Measurements from ENCODE around the gene GIMAP4. TPM values are rescaled to one million over a fixed set of nuclear protein-coding genes. Genes with fewer than 3 reads are reported as not detected.
"Not testable (repeated sequence)": the region's sequence is repeated elsewhere in the genome, so short reads cannot be mapped to it uniquely, and the experiment has no call there.

GIMAP4 gene
- total RNA-seq, 2 donors from 2014 or later: 202 to 336 TPM

GRCh38 chr7:150613880-150614279 lies 46.7 kb downstream of the GIMAP4 start:
- H3K36me3 Mint-ChIP-seq: peaks cover 24 to 66% of the 10 kb centered on the region in 2 donors
- ATAC-seq (no peak), DNase-seq (ENCODE audit: low spot score in 2 of 2) (no peak)
- peak overlapping the region; percentile 9 to 80 for H3K27ac Mint-ChIP-seq
- H3K9me3 Mint-ChIP-seq: peaks cover 25 to 28% of the 10 kb centered on the region in 2 donors

GRCh38 chr7:150614426-150614825 lies 47.2 kb downstream of the GIMAP4 start:
- not testable (repeated sequence) for ATAC-seq; DNase-seq (ENCODE audit: low spot score in 2 of 2)
- Mint-ChIP-seq H3K27ac (peak overlapping the region; percentile 80 to 92), H3K9me3 (peaks cover 25 to 28% of the 10 kb centered on the region in 2 donors), H3K36me3 (peaks cover 24 to 66% of the 10 kb centered on the region in 2 donors)

GRCh38 chr7:150615221-150615755 lies 48.1 kb downstream of the GIMAP4 start:
- H3K27ac Mint-ChIP-seq: peak overlapping the region; percentile 80 to 92
- peaks cover 24 to 58% of the 10 kb centered on the region in 2 donors for H3K36me3 Mint-ChIP-seq
- peaks cover 25 to 29% of the 10 kb centered on the region in 2 donors for H3K9me3 Mint-ChIP-seq
- not testable (repeated sequence) for DNase-seq (ENCODE audit: low spot score in 2 of 2); ATAC-seq

GRCh38 chr7:150620061-150620460 lies 52.9 kb downstream of the GIMAP4 start:
- H3K27ac Mint-ChIP-seq: peak overlapping the region; percentile 69 to 97
- ATAC-seq (no peak), DNase-seq (ENCODE audit: low spot score in 2 of 2) (no peak)
- H3K36me3 Mint-ChIP-seq: peaks cover 13 to 41% of the 10 kb centered on the region in 2 donors
- peaks cover 10 to 15% of the 10 kb centered on the region in 2 donors for H3K9me3 Mint-ChIP-seq

- Mint-ChIP-seq H3K9me3 (peaks cover 10 to 15% of the 10 kb centered on the region in 2 donors), H3K27ac (peak overlapping the region; percentile 69 to 97), H3K36me3 (peaks cover 20 to 47% of the 10 kb centered on the region in 2 donors)
- peak; percentile 67 to 84 for ATAC-seq
- no peak for DNase-seq (ENCODE audit: low spot score in 2 of 2)
Observed at GRCh38 chr7:150620617-150621371, 53.6 kb downstream of the GIMAP4 start.

- Mint-ChIP-seq H3K27ac (peak overlapping the region; percentile 69 to 97), H3K9me3 (peaks cover 10 to 15% of the 10 kb centered on the region in 2 donors), H3K36me3 (peaks cover 21 to 53% of the 10 kb centered on the region in 2 donors)
- ATAC-seq (peak; percentile 73 to 83), DNase-seq (ENCODE audit: low spot score in 2 of 2) (peak in 1 of 2 donors; percentile 34)
Observed at GRCh38 chr7:150621376-150621775, 54.2 kb downstream of the GIMAP4 start.

Other genes with a start within 250 kb of the GIMAP4 start
- gene LRRC61, start 244.0 kb upstream of the GIMAP4 start, total RNA-seq: 10 to 100 TPM; 10.8 to 22.3 TPM
- gene ACTR3C, start 243.8 kb upstream of the GIMAP4 start, total RNA-seq: 1 to 10 TPM; 2.3 to 5.8 TPM
- gene RARRES2, start 225.8 kb upstream of the GIMAP4 start, total RNA-seq: under 1 TPM in 1 of 2 donors, not detected in 1; 0.12 TPM
- 10 to 100 TPM; 57.1 to 77.4 TPM for gene REPIN1, start 198.6 kb upstream of the GIMAP4 start, total RNA-seq
- 1 to 10 TPM; 4.4 to 5.0 TPM for gene ZNF775, start 188.1 kb upstream of the GIMAP4 start, total RNA-seq
- gene GIMAP8, start 116.8 kb upstream of the GIMAP4 start, total RNA-seq: 10 to 100 TPM; 13.5 to 17.7 TPM
- 10 to 100 TPM; 32.2 to 79.9 TPM for gene GIMAP7, start 52.5 kb upstream of the GIMAP4 start, total RNA-seq
- 10 to 100 TPM; 35.9 to 43.2 TPM for gene GIMAP6, start 65.0 kb downstream of the GIMAP4 start, total RNA-seq
- gene GIMAP2, start 118.3 kb downstream of the GIMAP4 start, total RNA-seq: 10 to 100 TPM; 47.8 to 56.5 TPM
- 10 to 100 TPM in 1 of 2 donors, 1 to 10 TPM in 1; 3.1 to 10.7 TPM for gene GIMAP1, start 149.2 kb downstream of the GIMAP4 start, total RNA-seq
- gene GIMAP5, start 170.0 kb downstream of the GIMAP4 start, total RNA-seq: 100 to 1,000 TPM in 1 of 2 donors, 10 to 100 TPM in 1; 73.1 to 115 TPM
- gene TMEM176B, start 233.0 kb downstream of the GIMAP4 start, total RNA-seq: not detected
- gene TMEM176A, start 233.4 kb downstream of the GIMAP4 start, total RNA-seq: not detected